HG02588 (cell line): ENCODE measurements around the gene FEZ2.

Experiments
- ATAC-seq: cut with Tn5 transposase; IDR thresholded peaks from one replicate; pipeline ENCODE4 v1.9.1; 2021; ENCODE audit warnings: mild to moderate bottlenecking, moderate library complexity; ENCODE audit not compliant: unreplicated experiment

FEZ2 gene

DNA sequence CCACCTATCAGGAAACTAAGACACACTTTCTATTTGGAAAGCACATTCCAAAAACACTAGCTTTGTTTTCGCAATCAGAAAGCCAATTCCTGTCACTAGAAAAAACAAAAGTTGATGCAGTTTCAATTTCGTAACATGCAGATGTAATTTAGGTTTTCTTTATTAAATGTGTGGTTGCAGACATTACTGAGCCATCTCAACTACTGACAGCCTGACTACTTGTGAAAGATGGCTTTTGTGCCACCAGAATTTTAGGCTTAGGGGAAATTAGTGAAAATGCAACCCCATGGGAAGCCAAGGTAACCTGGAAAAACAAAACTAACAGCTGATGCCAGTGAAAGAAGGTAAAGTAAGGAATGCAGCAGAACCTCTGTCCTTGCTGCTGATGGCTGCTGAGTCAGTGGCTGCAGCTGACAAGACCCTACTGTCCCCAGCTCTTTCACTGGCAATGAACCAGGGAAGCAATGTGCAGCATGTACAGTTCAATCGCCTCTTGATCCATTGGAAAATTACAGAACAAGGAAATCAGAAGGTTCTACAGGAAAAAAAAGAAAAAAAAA, 34.9 kb downstream of the FEZ2 start:
- no peak for ATAC-seq

DNA sequence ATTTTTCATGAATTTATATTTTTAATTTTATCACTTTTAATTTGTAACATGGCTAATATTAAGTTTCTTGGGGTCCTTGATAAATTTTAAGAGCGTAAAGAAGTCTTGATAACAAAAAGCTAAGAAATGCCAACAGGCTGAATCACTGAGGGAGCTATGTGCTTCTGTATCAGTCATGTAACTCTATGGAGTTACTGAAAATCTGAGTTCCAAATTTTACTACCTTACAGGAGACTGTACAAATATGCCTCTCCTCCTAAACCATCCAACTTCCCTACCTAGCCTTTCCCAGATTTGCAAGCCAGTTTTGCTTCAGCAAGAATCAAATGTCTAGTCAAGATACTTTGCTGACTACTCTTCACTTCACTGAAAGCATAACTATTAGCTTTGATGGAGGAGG, 35.7 kb downstream of the FEZ2 start:
- ATAC-seq: no peak

DNA sequence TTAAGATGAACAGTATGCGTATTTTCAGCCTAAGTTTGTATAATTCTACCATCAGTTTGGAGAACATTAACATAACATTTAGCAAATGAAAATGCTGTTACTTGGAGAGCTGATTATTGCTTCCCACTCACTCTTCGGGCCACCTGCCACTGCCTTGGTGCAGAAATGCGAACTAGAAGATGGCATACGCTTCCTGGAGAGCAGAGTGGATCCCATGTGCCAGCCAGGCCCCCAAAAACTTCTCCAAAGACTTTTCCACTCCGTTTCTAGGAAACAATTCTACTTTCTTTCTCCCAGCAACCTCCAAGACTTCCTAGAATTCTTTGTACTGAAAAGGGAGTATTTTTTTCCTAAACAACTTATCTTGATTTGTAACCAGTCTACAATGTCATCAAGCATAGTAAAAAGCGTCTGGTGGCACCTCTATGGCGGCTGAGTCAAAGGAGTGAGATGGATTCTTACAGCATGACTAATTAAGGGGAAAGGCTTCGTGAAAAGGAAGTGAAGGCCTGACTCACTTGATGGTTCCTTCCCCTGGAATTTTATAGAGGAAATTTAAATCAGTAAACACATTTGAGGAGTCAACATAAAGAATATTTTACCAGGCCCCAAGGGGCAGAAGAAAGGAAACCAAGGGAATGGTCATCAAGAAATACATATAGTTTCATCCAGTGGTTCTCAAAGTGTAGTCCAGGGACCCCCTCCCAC, 36.6 kb downstream of the FEZ2 start:
- no peak for ATAC-seq

DNA sequence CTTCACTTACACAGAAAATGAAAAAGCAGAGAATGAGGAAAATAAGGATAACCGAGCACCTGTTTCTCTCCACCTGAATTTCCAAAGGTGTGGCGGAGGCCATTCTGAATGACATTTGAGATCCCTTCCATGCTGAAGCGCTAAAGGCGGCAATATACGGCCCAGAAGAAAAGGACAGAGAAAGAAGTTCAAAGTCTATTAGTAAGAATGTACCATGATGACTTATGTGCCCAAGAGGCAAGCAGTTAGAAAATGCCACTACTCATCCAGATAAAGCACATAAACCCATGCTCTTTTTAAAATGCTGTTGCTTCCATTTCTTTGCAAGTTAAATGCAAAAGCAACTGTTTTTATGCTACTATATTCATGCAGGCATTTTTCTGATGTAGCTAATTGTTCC, 37.2 kb downstream of the FEZ2 start:
- no peak for ATAC-seq

DNA sequence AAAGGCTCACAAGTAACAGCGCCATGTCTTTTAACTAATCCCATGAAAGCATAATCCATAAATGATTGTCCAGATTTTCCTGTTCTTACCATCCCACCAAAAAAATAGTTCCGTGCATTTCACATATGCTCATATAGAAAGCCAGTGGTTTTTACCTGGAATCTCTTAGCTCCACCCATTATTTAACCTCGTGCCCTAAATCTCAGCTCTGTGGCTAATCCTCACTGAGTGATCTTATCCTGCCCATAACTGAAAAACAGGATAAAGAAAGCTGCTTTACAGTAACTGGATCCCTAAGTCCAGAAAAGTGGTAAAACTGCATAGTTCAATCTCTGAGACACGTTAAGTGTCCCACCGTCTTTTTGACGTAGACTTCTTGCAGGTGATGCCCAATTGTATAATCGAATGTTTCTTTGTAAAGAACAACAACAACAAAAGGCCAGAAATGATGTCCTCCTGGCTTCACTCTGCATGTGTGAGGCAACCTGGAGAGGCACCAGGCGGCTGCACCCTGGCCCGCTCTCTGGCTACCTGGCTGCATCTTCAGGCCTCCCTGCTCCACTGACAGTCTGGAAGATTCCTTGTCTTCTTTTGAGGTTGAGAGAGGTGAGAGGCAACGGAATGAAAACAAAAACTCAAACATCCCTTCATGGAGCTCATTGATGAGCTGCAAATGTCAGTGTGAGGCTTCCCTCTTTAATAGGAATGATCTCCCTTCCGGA, 38.6 kb downstream of the FEZ2 start:
- ATAC-seq: no peak

DNA sequence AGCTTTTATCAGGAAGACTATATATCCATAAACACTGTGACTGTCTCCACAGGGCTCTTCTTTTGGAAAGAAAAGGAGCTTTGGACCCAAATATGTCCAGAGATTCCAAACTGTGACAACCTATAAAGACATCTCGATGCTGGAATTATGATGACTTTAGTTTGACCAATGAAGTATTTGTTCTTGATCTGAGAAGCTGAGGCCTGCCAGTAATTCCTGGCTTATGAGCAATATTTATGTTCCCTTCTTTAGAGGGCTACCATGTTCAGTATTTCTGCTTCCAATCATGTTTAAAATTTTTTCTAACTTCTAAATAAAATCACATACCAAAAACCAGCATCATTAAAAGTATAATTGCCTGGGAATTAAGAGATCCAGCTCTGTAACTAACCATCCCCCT, 41.1 kb downstream of the FEZ2 start:
- no peak for ATAC-seq

DNA sequence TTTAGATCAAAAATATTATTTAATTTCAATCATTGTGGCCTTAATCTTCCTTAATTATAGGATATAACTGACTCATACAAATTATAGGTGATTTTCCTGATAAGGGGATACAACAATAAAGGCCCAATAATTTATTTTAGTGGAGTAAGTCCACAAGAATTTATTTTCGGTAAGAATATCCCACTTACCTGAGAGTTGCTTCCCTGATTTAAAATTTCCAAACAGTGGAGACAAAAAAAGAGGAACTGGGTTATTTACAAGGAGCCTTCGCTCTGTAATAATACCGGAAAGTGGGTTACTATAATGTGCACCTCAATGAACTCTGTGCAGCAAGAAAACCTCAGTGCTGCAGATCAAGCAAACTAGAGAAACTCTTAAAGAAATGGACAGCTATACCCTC, 42.2 kb downstream of the FEZ2 start:
- ATAC-seq: no peak

DNA sequence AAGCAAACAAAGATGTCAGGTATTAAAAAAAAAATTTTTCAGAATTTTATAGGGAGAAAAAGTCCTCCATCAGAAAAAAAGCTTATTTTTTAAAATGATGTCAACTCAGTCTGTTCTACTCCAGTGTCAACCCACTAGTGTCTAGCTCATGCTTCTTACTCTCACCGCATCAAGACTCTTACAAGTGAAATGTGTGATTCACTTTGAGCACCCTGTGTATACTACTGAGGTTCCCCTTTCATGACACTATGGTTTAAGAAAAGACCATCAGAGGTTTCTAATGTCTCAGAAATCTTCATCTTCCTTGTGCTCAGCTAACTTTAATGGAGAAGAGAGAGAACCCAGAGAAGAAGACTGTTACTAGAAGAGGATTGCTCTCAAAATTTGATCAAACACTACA, 43.4 kb downstream of the FEZ2 start:
- ATAC-seq: no peak

DNA sequence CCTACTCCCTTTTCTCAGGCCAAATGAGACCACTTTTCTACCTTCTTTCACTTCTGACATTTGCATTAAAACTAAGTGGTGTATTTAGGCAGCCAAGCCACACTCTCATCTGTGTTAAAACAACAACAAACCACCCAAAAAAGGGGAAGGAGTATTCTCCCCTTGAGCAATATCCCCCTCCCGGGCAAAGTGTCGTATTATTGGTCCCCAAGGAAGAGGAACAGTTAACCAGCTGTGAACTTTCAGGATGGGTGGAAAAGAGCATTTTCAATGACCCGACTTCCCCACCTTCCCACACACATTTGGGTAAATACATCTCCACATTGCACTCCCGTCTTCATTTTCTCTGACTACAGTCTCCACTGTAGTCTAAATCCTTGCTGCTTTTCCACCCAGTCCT, 44.3 kb downstream of the FEZ2 start:
- ATAC-seq: no peak

DNA sequence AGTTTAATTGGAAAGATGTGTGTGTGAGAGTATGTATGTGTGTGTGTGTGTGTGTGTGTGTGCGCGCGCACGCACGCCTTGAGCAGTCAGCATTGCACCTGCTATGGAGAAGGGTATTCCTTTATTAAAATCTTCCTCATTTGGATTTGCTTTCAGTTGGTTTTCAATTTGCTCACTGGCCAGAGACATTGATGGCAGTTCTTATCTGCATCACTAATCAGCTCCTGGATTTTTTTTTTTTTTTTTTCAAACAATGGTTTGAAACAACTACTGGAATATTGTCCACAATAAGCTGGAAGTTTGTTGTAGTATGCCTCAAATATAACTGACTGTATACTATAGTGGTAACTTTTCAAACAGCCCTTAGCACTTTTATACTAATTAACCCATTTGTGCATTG, 48.0 kb downstream of the FEZ2 start:
- ATAC-seq: no peak

DNA sequence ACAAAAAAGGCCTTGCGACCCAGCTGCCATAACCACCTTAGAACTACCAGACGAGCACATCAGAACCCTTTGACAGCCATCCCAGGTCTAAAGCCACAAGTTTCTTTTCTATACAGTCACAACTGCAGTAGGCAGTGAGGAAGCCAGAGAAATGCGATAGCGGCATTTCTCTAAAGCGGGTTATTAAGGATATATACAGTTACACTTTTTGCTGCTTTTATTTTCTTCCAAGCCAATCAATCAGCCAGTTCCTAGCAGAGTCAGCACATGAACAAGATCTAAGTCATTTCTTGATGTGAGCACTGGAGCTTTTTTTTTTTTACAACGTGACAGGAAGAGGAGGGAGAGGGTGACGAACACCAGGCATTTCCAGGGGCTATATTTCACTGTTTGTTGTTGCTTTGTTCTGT, 48.8 kb downstream of the FEZ2 start:
- ATAC-seq: no peak

DNA sequence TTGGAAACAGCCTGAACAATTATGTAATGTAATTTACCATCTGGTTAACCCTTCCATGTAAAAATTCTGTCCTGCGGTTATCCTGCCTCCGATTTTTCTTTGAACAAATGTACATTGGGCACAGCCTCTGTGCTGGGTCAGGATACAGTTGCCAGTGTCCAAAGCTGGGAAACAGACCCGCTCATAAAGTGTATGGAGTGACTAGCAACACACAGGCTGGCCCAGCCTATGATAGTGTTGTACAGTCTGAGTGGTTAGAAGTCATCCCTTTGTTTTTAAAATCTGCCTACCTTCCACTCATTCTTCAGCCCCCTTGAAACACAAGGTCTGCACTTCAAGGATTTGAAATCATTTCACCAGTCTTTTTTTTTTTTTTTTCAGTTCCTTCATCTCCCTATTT, 50.1 kb downstream of the FEZ2 start:
- ATAC-seq: no peak

DNA sequence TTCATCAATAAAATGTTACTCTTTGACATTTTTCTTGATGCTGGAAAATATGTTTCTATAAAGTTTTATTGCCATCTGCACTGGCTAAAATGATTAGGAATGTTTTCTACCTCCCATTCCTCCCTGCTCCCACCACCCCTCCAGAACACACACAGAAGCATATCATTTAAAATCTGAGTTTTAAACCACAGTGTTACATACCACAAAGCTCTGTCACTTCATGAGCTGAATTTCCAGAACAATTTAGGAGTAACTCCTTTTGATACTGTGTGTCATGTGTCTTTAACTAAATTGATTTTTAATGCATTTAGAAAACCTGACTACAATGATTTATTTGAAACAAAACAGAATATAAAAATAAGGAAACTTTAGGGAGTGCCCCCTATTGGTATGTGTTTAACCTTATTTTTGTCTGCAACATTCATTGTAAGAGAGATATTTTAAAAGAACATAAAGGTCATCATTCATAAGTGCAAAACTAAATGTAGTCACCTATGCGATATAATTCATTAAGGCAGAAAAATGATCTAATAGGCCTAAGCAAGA, 52.0 kb downstream of the FEZ2 start:
- ATAC-seq: no peak

DNA sequence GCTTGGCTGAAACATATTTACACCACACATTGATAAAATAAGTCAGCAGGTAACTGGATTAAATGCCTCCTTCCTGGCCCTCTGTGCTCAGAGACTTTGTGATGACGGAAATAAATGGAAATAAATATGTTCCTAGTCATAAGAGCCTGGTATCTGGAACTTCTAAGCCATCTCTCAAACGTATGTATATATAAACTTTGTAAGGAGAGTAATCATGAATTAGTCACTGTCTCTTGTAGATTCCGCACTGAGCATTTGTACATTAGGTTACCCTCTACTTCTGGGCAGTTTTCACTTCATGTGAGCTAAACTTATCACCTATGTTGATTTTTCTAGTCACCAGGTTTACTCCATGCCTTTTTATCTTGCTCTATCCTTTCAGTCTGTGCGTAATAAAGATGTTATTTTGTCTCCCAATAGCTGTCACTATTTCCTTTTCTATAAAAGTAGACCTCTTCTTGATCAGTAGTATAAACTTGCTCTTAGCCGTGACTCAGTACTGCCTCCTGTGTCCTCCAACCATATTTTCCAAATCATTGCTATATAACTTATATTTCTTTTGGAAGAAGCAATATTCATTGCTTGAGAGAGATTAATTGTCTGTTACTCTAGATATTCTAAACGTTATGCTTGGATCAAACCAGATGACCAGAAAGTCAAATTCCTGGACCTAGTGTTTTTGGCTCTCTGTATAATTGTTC, 53.2 kb downstream of the FEZ2 start:
- ATAC-seq: no peak

DNA sequence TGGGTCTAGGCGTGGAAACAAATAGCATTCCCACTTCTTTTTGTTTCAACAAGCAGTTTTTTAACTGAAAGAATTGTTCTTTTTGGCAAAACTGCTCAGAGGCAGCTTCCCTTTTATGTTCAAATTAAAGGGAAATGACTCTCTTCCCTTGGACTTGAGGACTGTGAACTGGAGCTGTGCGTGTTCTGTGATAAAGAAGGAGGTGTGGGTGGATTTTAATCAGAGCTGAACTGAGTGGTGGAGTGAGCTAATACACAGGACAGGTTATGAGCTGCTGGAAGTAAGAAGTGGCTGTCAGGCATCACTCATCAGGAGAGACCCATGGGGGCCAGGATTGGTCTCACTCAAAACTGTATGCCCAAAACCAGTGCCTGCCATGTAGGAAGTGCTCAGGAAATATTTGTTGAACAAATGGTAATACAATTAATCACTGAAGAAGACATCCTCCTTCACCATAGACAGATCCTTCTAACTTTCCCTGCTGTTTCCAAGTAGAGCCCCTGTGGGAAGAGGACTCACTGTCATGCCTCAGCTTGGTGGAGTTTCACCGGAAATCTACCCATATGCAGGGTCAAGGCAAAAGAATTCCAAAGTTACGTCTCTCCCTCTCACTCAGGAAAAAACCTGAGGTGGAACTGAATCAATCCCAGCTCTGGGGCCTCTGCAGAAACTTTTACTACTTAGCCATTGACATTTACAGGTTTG, 55.9 kb downstream of the FEZ2 start:
- ATAC-seq: no peak

DNA sequence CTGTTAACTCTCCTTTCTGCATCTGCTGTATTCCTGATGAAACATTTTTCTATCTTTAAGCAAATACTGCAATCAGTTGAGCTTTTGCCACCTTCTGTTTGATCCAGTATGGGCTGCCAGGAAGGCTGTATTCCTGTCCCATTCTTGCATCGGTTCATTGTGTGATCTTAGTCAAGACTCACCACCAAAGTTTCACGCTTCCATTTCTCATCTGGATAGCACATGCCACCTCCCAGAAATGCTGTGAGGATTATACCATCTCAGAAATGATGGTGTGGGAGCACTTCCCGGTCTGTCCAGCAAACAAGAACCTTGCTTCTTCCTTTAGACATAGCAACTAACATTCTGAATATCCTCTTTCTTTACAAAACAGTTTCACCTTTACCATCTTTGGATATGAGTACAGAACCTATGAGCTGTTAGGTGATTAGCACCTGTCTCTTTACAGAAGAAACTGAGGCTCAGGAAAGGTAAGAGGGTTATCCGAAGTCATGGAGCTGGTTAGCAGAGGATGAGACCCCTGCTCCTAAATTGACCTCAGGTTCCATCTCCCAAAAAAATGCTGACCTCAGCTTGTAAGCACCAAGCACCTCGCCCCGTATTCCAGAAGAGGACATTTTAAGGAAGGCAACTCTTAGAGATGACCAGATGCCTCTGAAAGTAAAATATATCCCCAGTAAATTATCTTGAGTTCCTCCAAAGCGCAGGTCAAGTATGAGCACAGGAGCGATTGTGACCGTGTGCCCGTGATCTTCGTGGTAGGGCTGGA, 56.8 kb downstream of the FEZ2 start:
- ATAC-seq: no peak

DNA sequence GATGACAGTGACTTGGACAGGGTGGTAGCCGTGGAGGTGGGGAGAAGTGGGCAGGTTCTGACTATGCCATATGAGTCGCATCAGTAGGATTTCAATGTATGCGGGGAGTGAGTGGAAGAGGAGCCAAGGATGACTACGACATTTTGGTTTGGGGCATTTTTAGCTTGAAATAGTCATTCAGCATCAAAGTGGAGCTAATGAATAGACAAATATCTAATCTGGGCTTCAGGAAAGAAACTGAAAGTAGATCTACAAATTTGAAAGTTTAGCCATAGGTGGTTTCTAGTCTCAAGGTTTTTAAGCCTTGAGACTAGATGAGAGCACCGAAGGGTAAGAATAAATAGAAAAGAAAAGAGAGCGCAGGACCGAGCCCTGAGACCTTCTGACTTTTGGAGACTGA, 58.3 kb downstream of the FEZ2 start:
- ATAC-seq: no peak

DNA sequence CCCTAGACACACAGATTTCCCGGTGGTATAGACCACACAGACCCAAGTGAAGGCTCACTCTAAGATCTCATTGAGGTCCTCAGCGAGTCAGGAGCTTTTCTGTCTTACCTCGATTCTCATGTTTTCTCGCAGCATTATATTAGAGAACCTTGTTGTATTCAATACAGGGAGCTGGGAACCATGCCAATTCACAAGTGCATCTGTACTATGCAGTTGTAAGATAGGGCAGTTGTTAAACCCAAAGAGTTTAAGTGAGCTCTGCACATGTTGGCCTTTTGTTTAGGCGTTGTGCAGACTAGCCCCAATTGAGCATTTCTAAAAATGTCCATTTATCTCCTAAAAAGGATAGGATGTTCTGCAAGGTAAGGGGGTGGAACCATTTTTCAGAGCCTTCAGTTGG, 59.6 kb downstream of the FEZ2 start:
- ATAC-seq: no peak

DNA sequence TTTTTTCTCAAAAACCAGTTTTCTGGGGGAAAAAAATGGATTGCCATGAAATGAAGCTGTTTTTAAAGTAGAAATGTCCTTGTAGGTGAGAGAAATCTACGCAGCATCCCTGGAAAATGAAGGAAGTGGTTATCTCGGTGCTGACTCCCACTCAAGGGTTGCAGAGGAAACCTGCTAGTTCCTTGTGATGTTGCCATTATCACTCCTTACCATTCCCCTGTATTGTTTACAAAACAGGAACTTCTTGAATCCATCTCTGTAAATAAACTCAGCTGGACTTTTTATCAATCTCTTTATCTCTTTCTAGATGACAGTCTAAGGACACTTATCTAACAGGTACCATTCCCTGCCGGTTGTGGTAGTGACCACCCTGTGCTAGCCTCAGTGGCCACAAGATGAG, 61.2 kb downstream of the FEZ2 start:
- ATAC-seq: no peak

DNA sequence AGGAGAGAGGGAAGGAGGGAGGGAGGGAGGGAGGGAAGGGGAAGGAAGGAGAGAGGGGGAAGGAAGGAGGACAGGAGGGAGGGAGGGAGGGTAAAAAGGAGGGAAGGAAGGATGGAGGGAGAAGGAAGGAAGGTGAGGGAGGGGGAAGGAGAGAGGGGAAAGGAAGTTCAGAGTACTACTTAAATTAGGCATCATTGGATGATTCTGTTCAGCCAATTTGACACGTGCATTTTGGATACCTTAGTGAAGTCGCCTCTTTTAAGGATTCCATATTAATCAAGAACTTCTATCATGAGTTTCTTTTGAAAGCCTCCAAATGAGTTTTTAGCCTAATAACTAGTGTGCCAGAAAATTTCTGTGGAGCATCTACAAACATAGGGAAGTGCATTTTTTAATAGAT, 62.9 kb downstream of the FEZ2 start:
- no peak for ATAC-seq
